CD4-positive, alpha-beta T cell treated with Interleukin-10 for 1 hour (primary cell): ENCODE data around the gene DNAI2.
"Not testable (repeated sequence)": the region's sequence is repeated elsewhere in the genome, so short reads cannot be mapped to it uniquely, and the experiment has no call there.

Experiments used
- DNase-seq: peaks from one replicate; pipeline ENCODE4 v3.0.0-alpha.2; 2020

Gene DNAI2

DNA sequence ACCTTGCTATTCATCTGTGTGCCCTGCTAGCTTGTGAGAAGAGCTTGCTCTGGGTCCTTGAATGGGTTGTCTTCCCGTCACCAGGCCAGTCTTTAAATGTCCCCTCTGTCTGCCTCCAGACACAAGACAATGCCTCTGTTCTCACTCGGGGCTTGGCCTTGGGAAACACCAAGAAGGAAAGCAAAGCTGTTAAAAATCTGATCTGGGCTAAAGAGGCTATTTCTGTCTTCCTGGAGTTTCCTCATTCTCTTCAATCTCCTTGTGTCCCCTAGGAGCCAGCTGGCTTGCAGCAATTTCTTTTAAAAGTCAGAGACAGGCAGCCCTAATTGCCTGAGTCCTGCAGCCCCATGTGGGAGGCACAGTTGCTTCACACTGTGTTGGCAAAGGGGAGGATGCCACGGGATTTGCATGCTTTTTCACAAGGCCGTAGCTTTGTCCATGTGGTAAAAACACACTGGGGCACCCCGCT is 2.5 kb downstream of the DNAI2 start:
- DNase-seq, result no peak

DNA sequence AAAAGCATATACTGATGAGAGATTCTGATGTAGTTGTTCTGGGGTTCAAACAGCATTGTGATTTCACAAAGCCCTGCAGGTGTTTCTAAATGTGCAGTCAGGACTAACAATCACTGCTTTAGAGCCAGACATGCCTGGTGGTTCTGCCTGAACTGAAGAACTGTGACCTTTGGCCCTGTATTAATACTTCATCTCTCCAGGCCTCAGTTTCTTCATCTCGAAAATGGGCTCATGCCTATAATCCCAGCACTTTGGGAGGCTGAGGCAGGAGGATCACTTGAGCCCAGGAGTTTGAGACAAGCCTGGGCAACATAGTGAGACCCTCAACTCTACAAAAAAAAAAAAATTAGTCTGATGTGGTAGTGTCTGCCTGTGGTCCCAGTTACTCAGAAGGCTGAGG is 3.9 kb downstream of the DNAI2 start:
- DNase-seq, result no peak

DNA sequence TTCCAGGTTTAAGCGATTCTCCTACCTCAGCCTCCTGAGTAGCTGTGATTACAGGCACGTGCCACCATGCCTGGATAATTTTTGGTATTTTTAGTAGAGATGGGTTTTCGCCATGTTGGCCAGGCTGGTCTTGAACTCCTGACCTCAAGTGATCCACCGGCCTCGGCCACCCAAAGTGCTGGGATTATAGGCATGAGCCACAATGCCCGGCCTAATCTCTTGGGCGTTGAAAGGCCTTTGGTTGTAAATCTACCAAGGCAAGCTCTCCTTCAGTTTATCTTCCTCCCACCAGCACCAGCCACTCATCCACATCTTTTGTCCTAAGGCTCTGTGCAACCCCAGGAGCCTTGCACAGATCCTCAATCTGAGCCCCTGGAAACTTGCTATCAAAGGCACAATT is 5.6 kb downstream of the DNAI2 start:
- not testable (repeated sequence) for DNase-seq

DNA sequence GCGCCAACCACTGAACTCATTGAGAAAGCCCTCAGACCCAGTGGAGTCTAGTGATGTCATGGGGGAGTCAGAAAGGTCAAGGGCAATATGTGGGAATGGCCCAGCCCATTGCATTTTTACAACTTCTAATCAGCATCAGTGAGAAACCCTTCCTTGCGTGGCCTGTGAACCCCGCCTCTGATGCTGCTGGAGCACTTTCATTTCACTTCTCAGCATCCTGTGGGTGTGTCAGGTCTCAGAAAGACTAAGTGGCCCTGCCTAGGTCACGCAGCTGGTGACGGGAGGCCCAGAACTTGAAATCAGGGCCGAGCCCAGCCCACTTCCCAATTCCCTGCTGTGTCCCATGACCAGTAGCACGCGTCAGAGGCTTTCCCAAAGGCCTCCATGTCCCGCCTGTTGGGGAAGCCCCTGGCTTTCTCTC is 6.1 kb downstream of the DNAI2 start:
- peak; percentile 81 for DNase-seq

DNA sequence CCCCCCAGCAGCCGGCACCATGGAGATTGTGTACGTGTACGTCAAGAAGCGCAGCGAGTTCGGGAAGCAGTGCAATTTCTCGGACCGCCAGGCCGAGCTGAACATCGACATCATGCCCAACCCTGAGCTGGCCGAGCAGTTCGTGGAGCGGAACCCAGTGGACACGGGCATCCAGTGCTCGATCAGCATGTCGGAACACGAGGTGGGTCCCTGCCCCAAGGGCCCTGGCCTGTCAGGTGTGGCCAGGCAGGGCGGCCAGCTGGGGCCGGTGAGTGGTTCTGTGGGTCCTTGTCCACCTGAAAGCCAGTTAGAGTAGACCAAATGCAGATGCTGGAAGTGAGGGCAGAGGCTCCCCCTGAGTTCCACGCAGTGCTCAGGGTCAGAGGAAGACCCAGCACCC is 7.8 kb downstream of the DNAI2 start:
- DNase-seq, result no peak

DNA sequence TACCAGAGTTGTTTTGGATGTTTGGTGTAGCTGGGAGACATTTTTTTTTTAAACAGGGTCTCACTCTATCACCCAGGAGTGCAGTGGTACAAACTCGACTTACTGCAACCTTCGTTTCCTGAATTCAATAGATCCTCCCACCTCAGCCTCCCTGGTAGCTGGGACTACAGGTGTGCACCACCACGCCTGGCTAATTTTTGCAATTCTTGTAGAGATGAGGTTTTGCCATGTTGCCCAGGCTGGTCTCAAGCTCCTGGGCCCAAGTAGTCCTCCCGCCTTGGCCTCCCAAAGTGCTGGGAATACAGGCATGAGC is 8.2 kb downstream of the DNAI2 start:
- DNase-seq, result not testable (repeated sequence)

DNA sequence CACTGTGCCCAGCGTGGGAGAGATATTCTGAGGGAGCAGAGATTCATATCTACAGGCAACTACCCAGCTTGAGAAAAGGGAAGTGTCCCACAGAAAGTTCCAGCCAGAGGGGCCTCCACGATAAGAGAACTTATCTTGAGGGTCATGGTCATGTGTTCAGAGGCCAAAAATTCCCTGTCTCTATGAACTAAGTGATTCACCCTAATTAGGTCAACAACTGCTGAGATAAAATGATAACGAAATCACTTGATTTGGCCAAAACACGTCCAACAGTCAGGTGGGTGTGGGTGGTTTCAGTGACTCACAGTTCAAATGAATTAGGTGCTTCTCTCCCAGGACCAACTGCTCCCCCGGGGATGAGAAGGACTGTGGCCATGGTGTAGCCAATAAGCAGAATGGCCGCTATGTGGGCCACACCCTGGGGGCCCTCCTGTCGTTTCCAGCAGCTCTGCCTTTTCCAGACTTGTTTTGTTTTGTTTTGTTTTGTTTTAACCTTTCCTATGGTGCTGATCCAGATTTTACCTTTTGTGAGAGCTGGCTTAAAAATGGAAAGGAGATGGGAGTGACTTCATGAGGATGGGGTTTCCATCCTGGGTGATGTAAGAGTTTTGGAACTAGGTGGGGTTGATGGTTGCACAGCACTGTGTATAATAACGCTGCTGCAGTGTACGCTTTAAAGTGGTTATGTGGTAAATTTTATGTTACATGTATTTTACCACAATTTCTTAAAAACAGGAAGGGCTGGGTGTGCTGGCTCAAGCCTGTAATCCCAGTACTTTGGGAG is 8.7 kb downstream of the DNAI2 start:
- DNase-seq, result peak; percentile 75

DNA sequence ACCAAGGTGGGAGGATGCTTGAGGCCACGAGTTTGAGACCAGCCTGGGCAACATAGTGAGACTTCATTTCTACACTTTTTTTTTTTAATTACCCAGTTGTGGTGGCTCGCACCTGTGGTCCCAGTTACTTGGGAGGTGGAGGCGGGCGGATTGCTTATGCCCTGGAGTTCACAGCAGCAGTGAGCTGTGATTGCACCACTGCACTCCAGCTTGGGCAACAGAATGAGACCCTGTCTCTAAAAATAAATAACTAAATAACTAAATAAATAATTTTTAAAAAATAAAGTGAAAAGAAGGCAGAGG is 9.3 kb downstream of the DNAI2 start:
- DNase-seq, result no peak

DNA sequence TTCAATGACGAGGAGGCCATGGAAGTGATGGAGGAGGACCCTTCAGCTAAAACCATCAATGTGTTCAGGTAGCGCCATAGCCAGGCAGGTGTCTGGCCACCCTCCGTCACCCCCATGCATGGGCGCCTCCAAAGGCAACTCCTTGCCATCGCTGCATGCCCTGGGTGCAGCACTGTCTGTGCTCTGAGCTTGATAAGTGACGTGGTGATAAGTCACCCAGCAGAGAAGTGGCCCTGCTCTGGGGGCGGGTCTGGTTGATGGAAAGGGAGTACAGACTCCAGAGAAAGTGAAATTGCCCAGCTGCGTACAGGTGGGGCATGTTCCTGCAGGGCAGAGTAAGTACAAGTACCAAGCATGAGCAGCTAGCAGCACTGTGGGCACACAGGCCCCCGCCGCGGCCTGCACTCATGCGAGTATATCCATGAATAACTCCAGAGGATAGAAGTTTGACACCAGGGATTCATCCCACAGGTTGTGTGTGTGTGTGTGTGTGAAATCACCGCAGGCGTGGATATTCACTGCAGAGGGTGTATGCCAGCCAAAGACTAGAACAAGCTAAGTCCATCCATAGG is 13.1 kb downstream of the DNAI2 start:
- no peak for DNase-seq

DNA sequence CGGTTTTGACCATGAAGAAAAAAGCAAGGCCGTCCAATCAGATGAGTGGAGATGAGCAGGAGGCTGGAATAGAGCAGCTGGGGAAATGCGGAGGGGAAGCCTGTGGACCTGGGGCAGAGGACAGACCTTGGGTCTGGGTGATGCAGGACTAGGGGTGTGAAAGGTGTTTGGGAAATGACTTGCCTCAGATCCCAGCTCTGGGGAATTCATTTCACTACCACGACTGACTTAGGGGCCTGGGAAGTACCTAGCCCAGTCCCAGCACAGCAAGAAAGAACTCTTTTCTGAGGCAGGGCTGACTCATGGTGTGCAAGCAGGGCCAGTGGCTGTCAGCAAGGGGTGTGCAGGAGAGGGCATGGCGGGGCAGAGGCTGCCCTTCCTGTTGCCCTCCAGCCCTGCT is 14.8 kb downstream of the DNAI2 start:
- DNase-seq, result no peak

DNA sequence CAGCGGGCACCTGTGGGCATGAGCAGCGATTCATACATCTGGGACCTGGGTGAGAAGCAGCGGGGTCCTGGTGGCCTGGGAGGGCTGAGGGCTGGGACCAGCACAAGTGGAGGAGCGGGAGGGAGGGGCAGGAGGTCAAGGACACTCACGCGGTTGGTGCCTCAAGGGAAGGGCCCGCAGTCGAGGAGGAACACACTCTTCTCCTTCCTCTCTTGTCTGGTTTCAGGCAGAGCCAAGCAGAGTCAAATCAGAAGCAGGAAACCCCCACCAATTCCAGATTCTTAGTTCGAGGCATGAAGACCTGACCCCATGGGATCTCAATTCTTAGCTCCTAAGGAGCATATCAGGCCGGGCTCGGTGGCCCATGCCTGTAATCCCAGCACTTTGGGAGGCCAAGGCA is 15.7 kb downstream of the DNAI2 start:
- no peak for DNase-seq

DNA sequence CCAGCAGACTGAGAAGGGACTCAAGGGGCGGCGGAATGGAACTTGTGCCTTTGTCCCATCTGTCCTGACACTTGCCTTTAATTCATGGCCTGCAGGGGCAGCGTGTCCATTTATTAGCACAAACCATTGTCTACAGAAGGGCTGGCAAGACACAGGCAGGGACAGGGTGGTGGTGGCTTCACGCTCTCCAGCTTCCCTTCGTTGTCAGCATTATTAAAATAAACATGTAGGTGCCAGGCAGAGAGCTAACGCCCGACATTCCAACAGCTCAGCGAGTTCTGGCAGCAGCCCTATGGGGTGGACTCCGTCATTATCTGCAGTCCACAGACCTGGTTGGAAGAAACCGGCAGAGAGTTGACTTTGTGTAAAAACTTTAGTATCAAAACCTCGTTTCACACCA is 16.3 kb downstream of the DNAI2 start:
- no peak for DNase-seq

DNA sequence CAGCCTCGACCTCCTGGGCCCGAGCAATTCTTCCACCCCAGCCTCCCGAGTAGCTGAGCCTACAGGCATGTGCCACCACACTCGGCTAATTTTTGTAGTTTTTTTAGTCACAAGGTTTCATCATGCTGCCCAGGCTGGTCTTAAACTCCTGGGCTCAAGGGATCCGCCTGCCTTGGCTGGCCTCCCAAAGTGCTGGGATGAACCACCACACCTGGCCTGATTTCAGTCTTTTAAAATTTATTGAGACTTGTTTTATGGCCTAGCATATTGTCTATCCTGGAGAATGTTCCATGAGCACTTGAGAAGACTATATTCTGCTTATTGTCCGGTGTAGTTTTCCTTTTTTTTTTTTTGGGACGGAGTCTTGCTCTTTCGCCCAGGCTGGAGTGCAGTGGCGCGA is 18.5 kb downstream of the DNAI2 start:
- no peak for DNase-seq

DNA sequence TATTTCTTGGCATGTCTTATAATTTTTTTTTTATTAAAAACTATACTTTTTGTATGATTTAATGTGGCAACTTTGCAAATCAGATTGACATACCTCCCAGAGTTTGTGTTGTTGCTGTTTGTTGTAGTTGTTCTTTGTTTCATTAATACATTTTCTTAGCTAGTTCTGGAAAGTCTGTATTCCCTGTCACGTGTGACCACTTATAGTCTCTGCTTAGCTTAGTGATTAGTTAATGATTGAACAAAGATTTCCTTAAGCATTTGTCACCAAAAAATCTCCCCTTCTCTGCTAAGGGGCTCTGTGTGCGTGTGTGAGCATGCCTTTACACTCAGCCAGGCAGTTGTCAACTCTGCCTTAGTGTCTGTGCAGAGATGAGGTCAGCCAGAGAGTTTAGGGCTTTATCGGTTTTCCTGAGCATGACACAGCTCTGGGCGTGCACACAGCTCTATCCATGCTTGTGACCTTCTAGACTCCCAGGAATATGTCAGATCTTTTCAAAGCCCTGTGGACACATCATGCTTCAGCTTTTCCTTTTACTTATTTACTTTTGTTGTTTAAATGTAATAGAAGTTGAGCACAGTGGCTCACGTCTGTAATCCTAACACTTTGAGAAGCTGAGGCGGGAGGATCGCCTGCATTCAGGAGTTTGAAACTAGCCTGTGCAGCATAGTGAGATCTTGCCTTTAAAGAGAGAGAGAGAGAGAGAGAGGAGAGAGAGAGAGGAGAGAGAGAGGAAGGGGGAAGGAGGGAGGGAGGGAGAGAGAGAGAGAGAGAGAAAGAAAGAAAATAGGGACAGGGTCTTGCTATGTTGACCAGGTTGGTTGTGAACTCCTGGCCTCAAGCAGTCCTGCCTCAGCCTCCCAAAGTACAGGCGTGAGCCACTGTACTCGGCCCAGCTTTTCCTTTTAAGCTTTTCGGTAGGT is 21.9 kb downstream of the DNAI2 start:
- no peak for DNase-seq

DNA sequence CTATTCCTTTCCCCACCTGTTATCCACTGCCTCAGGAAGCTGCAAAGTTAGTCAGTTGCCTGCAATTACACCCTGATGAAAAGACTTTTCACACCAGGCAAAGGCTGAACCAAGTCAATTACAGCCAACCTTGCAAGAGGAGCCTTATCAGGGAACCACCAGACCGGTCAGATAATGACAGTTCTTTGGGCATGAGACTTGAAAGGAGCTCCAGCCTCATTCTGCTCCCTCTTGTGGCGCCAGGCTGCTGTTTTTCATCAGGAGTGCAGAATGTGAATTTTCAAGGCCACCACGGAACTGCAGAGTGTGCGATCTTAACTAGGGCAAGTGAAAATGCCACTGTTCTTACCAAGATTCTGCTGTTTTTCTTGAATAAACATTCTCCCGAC is 22.5 kb downstream of the DNAI2 start:
- DNase-seq, result peak; percentile 61

DNA sequence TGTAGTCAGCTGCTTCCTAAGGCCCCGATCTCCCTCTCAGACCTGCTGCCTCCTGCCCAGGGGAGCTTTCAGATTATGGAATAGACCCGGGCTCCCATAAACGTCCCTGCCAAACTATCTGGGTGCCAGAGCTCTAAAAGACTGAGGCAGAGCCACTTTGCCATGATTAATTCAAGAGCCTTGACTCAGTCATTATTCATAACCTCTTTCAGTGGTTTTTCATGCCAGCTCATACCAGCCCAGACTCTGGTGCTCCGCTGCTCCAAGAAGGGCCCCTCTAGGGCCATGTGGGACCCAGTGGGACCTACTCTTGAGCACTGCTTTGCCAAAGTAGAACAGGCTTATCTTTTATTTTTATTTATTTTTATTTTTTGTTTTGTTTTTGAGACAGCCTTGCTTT is 23.9 kb downstream of the DNAI2 start:
- DNase-seq, result no peak

DNA sequence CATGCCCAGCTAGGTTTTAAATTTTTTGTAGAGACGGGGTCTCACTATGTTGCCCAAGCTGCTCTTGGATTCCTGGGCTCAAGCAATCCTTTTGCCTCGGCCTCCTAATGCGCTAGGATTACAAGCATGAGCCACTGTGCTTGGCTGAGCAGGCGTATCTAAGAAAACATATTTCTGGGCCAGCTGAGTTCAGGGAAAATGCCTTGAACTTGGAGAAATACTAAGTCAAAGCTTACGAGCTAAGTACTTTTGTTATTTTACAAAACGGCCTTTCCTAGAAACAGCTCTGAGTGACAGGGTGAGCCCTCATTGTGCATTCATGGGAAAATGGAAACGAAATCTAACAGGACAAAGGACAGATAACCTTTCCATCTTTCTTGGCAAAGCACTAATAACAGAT is 24.7 kb downstream of the DNAI2 start:
- no peak for DNase-seq

DNA sequence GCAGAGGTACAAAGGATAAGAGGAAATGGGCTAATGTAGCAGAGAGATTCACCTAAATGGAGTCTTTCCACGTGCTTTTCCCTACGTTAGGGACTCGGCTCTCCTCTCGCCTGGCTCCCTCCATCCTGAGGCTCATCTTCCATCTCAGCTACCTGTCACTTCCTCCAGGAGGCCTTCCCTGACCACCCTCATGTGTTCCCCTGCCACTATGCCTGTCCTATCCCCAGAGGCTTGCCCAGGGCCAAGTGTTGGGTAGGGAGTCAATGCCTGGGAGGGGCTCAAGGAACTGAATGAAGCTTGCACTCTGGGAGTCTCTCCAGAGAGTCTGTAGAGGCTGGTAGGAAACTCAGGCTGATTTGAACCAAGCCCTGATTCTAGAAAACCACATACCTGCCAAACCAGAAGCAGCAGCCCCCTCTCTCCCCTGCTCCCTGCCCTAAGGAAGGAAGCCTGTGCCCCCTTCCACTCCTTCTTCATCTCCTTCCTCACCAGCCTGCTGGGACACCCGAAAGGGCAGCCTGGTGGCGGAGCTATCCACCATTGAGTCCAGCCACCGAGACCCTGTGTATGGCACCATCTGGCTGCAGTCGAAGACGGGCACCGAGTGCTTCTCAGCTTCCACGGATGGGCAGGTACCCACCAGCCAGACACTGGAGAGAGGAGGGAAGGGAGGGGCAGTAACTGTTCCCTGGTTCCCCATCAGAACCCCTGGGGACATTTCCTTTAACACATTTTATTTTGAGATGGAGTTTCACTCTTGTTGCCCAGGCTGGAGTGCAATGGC is 25.4 kb downstream of the DNAI2 start:
- DNase-seq, result no peak

DNA sequence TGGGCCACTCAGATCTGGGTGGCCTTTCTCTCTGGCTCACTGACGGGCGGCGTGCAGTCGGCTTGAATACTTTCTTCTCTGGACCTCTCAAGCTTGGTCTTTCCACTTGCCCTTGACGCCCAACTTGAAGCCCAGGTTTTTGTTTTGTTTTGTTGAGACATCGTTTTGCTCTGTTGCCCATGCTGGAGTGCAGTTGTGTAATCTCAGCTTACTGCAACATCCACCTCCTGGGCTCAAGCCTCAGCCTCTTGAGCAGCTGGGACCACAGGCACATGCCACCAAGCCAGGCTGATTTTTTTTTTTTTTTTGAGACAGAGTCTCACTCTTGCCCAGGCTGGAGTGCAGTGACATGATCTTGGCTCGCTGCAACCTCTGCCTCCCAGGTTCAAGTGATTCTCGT is 29.3 kb downstream of the DNAI2 start:
- no peak for DNase-seq

DNA sequence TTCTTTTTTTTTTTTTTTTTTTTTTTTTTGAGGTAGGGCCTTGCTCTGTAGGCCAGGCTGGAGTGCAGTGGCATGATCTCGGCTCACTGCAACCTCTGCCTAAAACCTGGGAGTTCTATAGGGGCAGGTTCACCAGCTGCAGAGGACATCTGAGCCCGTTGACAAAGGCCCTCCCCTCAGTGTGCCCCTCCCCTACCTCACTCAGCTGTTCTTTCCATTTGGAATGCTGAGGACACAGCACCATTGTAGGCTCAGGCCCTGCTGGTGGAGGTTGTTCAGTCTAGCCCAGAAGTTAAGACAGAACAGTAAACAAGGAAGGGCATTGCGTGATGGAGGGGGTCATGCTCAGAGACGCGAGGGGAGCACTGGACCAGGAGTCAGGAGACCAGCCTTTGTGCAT is 30.1 kb downstream of the DNAI2 start:
- DNase-seq, result no peak

DNA sequence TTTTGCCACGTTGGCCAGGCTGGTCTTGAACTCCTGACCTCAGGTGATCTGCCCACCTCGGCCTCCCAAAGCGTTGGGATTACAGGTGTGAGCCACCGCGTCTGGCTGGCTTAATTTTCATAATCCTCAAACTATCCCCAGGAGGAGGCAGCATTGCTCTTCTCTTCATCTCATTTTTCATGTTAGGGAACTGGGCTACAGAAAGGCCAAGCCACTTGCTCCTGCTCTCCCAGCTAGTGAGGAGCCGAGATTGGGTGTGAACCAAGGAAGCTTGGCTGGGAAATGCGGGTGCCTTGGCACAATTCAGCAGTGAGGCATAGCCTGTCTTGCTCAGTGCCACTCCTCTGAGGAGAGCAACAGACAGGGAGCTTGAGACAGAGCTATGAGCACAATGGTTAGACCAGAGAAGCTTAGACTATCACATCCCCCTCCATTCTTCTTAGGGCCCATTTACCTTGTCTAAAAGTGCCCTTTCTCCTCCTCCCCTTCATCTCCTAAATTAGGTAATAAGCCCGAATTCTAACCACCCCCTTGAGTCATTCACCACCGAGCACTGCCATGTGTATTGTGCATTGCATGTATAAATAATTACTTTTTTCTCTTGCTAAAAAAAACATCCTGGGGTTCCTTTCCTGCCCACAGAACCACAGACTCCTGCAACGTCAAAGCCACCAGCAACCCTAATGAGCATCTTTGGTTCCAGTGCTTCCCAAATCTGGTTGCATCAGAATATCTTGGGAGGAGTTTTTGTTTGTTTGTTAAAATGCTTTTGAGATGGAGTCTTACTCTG is 32.0 kb downstream of the DNAI2 start:
- DNase-seq, result no peak

DNA sequence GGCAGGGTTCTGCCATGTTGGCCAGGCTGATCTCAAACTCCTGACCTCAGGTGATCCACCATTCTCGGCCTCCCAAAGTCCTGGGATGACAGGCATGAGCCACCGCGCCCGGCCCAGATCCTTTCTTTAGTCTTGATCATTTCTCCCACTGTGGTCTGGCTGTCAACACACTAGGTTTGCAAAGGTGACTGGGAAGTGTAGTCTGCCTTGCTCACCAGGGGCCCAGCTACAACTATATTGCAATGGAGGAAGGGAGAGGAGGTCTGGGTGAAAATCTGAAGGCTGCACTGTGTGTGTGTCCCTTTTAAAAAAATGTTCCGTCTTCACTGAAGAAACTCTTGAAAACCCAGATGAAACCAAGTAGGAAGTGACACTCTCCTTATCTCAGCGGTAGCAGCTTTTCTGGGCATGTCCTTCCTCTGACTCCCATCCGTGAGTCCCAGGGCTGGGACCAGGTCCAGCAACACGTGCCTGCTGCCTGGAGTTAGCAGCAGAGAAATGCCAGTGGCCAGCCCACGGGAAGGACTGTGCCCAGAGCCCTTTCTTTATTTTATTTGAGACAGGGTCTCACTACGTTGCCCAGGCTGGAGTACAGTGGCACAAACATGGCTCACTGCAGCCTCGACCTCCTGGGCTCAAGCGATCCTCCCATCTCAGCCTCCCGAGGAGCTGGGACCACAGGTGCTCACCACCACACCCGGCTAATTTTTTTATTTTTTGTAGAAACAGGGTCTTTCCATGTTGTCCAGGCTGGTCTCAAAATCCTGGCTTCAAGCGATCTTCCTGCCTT is 34.1 kb downstream of the DNAI2 start:
- DNase-seq, result no peak
